Measurements from ENCODE around the gene DNMT1. TPM values are rescaled to one million over a fixed set of nuclear protein-coding genes. Genes with fewer than 3 reads are reported as not detected.

The DNMT1 gene
- polyA plus RNA-seq, 1 donor (not counting 4 experiments of a cell fraction or from before 2014, with no cell fraction given) = 52.0 TPM

DNA sequence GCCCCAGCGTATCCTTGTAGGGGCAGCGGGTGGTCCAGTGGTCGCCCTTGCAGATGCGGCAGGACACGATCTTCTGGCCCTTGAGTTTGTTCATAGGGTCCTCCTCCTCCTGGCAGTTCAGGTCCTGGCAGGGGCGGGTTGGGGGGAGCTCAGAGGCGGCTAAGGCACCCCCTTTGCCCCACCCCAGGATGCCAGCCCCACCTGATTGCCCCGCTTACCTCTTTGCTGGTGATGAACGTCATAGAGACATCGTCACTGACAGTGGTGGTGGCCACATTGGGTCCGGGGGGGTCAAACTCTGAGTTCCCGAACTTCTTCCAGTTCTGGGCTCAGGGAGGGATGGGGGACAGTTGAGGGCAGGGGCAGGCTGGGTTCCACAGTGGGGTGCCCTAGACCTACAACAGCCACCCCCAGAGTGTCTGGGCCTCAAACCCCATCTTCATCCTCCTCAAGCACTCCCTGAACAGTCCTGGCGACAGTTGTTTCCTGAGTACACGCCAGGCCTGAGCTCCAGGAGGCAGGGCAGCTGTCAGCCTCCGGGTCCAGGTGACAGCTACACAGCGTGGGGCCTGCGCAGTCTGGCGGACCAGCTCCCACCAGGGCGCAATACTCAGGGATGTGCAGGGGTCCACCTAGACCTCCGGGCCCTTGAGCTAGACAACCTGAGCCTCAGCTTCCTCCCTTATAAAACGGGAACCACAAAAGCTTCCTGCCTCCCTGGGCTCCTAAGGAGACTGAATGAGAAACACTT is 77.7 kb downstream of the DNMT1 start:
- Histone ChIP-seq H3K27me3 (ENCODE audit: control insufficient read depth, extremely low read depth, insufficient read depth, low read length) (no peaks in the 10 kb centered on the region), H3K4me2 (ENCODE audit: control insufficient read depth, extremely low read depth, insufficient read depth, low read depth, low read length) (no peak overlapping the region), H3K79me2 (ENCODE audit: control insufficient read depth, insufficient read depth, low read length) (peaks cover 28% of the 10 kb centered on the region), H3K4me1 (ENCODE audit: control insufficient read depth, extremely low read depth, insufficient read depth, low read length) (peaks cover 16% of the 10 kb centered on the region), H3K27ac (ENCODE audit: control insufficient read depth, insufficient read depth, low read length) (no peak overlapping the region), H3K9me1 (ENCODE audit: control insufficient read depth, extremely low read depth, insufficient read depth, low read length) (no peaks in the 10 kb centered on the region), H3K9me3 (ENCODE audit: control insufficient read depth, low read depth, low read length) (no peaks in the 10 kb centered on the region), H3K9ac (ENCODE audit: control insufficient read depth, extremely low read depth, insufficient read depth, low read length) (no peak overlapping the region), H3K4me3 (ENCODE audit: control insufficient read depth in 2 of 3, extremely low read depth in 1 of 3, insufficient read depth in 2 of 3, low read depth in 1 of 3, low read length in 3 of 3) (no peak overlapping the region), H2AFZ (ENCODE audit: control insufficient read depth, low read length) (no peak overlapping the region), H3K36me3 (ENCODE audit: control insufficient read depth in 2 of 2, extremely low read depth in 1 of 2, insufficient read depth in 2 of 2, low read length in 2 of 2) (peaks cover 28 to 31% of the 10 kb centered on the region in 2 experiments), H4K20me1 (ENCODE audit: control insufficient read depth, extremely low read depth, insufficient read depth, low read length) (peaks cover 13% of the 10 kb centered on the region)
- DNase-seq (ENCODE audit: low read depth, low spot score) (no peak), FAIRE-seq (no peak)
- TF ChIP-seq, protein P1, sequence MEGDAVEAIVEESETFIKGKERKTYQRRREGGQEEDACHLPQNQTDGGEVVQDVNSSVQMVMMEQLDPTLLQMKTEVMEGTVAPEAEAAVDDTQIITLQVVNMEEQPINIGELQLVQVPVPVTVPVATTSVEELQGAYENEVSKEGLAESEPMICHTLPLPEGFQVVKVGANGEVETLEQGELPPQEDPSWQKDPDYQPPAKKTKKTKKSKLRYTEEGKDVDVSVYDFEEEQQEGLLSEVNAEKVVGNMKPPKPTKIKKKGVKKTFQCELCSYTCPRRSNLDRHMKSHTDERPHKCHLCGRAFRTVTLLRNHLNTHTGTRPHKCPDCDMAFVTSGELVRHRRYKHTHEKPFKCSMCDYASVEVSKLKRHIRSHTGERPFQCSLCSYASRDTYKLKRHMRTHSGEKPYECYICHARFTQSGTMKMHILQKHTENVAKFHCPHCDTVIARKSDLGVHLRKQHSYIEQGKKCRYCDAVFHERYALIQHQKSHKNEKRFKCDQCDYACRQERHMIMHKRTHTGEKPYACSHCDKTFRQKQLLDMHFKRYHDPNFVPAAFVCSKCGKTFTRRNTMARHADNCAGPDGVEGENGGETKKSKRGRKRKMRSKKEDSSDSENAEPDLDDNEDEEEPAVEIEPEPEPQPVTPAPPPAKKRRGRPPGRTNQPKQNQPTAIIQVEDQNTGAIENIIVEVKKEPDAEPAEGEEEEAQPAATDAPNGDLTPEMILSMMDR (optimal IDR thresholded peaks at IDR 0.05 in 1 of 3, IDR thresholded peaks at IDR 0.05 in 1 of 3, conservative IDR thresholded peaks at IDR 0.05 in 1 of 3; ENCODE audit: extremely low read depth in 1 of 3, insufficient read depth in 2 of 3, low read length in 3 of 3) = no peak
- no peak for TF ChIP-seq EZH2 (IDR thresholded peaks at IDR 0.05; ENCODE audit: low read length)
- dilution Hi-C loops (cut with MboI; ENCODE audit: extremely low pct_ligation_motif_present, low sequenced_read_pairs) = no loop called here

DNA sequence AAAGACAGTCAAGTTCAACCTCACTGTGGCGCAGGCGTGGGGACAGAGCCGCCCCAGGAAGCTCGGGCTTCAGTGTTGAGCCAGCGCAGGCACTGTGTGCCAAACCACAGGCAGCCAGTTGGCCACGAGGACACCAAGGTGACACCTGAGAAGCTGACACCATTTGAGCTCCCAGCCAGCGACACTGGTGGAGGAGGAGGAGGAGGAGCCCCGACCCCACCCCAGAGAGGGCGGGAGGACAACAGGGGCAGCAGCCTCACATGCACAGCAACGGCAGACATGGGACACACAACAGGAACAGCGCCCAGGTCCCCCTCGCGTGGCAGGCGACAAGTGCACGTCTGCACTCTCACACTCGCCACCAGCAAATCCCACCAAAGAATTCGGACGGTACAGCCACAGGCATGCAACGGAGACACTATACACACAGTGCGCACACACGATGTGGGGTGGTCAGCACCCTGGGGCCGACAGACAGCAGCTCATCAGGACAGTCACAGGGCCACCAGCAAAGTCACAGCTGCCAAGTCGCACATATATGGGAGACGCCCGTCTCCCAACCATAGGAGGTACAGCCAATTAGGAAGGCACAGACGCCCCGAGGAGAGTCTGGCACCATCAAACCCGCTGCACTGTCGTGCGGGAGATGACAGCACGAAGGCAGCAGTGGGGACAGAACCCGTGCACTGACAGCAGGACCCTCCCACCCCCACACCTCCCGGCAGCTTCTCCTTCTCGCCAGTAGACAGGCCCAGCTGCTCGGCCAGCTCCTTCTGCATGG is 78.5 kb downstream of the DNMT1 start:
- Histone ChIP-seq H3K9me3 (ENCODE audit: control insufficient read depth, low read depth, low read length) (no peaks in the 10 kb centered on the region), H3K79me2 (ENCODE audit: control insufficient read depth, insufficient read depth, low read length) (peaks cover 28% of the 10 kb centered on the region), H3K4me2 (ENCODE audit: control insufficient read depth, extremely low read depth, insufficient read depth, low read depth, low read length) (no peak overlapping the region), H3K4me1 (ENCODE audit: control insufficient read depth, extremely low read depth, insufficient read depth, low read length) (peaks cover 16% of the 10 kb centered on the region), H3K9me1 (ENCODE audit: control insufficient read depth, extremely low read depth, insufficient read depth, low read length) (no peaks in the 10 kb centered on the region), H3K9ac (ENCODE audit: control insufficient read depth, extremely low read depth, insufficient read depth, low read length) (no peak overlapping the region), H3K27ac (ENCODE audit: control insufficient read depth, insufficient read depth, low read length) (no peak overlapping the region), H3K36me3 (ENCODE audit: control insufficient read depth in 2 of 2, extremely low read depth in 1 of 2, insufficient read depth in 2 of 2, low read length in 2 of 2) (peaks cover 28 to 34% of the 10 kb centered on the region in 2 experiments), H3K4me3 (ENCODE audit: control insufficient read depth in 2 of 3, extremely low read depth in 1 of 3, insufficient read depth in 2 of 3, low read depth in 1 of 3, low read length in 3 of 3) (no peak overlapping the region), H4K20me1 (ENCODE audit: control insufficient read depth, extremely low read depth, insufficient read depth, low read length) (peaks cover 13% of the 10 kb centered on the region), H2AFZ (ENCODE audit: control insufficient read depth, low read length) (no peak overlapping the region), H3K27me3 (ENCODE audit: control insufficient read depth, extremely low read depth, insufficient read depth, low read length) (no peaks in the 10 kb centered on the region)
- no peak for FAIRE-seq
- TF ChIP-seq, protein P1 (optimal IDR thresholded peaks at IDR 0.05 in 1 of 3, IDR thresholded peaks at IDR 0.05 in 1 of 3, conservative IDR thresholded peaks at IDR 0.05 in 1 of 3; ENCODE audit: extremely low read depth in 1 of 3, insufficient read depth in 2 of 3, low read length in 3 of 3) = no peak
- no peak for TF ChIP-seq EZH2 (IDR thresholded peaks at IDR 0.05; ENCODE audit: low read length)
- no peak for DNase-seq (ENCODE audit: low read depth, low spot score)
- dilution Hi-C loops (cut with MboI; ENCODE audit: extremely low pct_ligation_motif_present, low sequenced_read_pairs) = no loop called here
